Stimulated activated CD8-positive, alpha-beta memory T cell treated with anti-CD3 and anti-CD28 coated beads, Interleukin-7, amount 100 ng/mL, for 1 hour (primary cell): ENCODE data around the gene SLC16A4.
"Not testable (repeated sequence)": the region's sequence is repeated elsewhere in the genome, so short reads cannot be mapped to it uniquely, and the experiment has no call there.

ENCODE experiments used
- DNase-seq, 2 donors: peaks; one replicate each; pipeline ENCODE4 v3.0.0-alpha.2; 2020; ENCODE audit warnings: low read depth in 2 of 2

The SLC16A4 gene

DNA sequence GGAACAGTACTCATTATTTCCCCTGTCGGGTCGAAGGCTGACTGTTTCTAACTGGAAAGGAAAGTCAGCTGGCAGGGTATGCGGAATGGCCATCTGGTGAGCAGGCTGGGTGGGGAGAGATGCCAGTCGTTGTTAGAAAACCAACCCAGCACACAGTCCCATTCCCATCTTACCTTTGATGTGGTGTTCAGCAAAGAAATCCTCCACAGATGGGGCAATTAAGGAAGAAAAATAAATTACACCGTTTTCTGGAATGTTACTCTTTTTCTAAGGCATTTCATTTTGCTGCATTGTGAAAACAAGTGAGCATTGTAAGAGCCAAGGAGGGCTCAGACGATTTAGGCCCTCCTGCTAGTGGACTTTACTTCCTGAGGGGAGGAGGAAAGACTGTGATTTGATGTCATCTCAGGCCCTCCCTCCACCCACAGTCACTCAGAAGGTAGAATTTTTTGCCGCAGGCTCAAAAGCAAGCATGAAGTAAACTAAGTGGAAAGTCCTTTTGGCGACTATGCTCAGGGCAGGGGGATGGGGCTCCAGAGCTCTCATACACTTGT is at the start of gene SLC16A4:
TSS of gene SLC16A4 (minus strand) at position 335 of the 554 bp plus-strand sequence. CDS start 1,703 bp downstream, outside the sequence.
- DNase-seq, result no peak

DNA sequence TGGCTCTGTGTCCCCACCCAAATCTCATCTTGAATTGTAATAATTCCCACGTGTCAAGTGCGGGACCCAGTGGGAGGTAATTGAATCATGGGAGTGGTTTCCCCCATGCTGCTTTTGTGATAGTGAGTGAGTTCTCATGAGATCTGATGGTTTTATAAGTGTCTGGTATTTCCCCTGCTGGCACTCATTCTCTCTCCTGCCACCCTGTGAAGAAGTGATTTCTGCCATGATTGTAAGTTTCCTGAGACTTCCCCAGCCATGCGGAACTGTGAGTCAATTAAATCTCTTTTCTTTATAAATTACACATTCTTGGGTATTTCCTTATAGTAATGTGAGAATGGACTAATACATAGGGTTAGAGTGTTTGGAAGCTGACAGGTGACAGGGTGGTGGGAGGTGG is 49.0 kb upstream of the SLC16A4 start:
- DNase-seq, result not testable (repeated sequence)

DNA sequence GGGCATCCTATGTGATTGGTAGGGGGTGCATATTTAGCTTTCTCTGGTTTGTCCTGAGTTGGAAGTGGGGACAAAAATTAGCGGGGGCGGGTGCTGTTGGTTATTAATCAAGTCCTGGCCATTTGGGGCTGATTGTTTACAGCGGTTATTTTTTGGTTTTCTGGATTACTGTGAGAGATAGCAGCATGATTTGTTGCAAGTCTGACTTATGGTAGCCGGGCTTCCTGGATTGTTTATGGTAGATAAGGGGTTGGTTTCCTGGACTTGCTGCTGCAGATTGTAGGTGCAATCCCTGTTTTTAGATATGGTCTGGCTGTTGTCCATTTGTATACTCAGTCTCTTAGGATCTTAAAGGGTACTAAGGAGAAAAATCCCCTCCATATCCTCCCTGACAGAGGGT is 48.1 kb upstream of the SLC16A4 start:
- DNase-seq, result no peak

DNA sequence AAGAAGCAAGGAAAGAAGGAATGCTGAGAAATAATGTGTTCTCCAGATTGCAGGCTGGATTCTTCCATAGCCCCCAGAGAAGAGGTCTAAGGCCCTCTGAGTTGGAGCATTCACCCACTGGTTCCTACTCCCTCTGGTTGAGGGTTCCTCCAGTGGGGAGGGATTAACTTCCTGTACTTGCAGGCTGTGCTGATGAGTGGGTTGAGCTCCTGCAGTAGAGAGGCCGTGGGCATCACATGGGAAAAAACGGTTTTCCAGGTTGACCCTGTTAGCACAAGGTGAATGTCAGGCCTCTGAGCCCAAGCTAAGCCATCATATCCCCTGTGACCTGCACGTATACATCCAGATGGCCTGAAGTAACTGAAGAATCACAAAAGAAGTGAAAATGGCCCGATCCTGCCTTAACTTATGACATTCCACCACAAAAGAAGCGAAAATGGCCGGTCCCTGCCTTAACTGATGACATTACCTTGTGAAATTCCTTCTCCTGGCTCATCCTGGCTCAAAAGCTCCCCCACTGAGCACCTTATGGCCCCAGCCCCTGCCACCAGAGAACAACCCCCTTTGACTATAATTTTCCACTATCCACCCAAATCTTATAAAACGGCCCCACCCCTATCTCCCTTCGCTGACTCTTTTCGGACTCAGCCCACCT is 46.9 kb upstream of the SLC16A4 start:
- not testable (repeated sequence) for DNase-seq

DNA sequence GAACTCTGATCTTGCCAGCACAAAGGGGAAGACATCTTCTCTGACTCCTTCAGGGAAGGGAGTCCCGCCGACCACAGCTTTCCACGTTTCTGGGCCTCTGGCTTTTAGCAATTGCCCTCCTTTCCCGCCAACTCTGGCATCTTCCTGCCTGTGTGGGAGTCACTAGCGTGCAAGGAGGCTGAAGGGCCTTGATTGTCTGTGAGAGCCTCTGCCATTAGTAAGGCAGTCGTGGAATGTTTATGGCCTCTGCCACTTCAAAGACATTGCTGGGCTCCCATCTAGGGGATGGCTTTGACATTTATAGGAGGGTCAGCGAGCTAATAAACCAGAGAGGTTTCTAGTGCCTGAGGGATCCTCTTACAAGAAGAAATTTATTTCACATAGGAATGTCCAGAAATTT is 45.8 kb upstream of the SLC16A4 start:
- no peak for DNase-seq

DNA sequence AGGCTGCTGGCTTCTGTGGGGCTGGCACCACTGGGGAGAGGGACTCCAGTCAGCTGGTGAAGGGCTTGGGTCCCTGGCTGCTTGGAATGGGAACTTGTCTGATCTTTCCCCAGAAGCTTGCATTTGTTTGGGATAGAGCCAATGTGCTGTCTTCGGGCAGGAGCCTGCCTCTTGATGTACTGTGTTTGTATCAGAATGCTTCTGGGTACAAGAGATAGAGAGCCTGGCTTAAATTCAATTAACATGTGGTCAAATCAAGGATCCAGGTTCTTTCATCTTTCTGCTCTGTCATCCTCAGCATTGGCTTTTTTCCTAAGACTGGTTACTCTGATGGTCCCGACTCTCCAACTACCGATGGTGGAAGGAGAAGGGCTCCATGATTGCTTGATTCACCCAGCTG is 44.1 kb upstream of the SLC16A4 start:
- DNase-seq, result no peak

DNA sequence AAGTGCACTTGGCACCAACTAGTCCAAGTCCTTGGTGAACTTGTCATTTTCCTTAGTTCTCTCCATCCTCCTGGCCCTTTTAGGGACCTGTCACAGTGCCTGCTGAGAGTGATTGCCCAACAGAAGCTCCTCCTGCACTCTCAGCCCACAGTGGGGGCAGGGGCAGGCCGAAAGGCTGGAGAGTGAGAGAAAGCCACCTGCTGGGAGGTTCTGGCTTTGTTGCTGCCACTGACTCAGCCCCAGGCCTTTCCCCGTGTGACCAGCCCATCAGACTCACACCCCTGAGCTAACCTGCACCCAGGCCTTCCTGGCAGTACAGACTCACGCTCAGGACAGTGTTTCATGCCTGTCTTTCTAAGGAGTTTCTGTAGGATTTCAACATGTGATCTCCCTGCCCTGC is 43.0 kb upstream of the SLC16A4 start:
- DNase-seq, result no peak

DNA sequence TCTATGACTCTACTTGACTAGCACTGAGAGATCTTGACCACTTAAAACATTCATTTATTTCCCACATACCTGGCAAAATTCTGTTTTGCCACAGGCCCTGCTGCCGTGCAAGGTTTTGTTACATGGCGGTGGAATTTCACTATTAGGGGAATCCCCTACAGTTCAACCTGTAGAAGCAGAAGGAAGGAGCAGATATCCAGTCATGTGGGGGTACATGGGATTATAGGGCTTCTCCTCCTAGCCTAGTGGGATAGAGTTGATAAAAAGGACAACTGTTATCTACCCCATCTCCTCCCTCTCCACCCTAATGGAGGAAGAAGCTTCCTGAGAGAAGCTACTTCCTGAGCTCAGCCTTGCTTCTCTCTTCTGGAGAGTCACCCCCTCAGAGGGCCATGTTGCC is 42.4 kb upstream of the SLC16A4 start:
- no peak for DNase-seq

DNA sequence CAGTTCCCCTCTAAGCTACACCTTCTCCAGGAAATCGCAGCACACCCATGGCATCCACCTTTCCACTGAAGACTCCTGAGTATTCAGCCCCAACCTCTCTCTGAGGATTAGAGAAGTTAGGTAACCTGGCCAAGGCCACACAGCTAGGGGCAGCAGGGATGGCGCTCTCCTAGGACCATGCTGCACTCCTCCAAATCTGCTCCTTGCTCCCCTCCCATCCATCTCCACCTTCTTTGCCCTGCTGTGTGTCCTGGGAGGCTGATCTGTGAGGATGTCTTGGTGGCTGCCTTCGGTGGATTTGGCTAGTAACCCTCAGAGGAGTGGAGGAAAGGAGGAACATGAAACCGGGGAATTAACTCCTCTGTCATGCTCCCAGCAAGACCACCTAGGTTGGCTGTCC is 40.1 kb upstream of the SLC16A4 start:
- DNase-seq, result no peak

DNA sequence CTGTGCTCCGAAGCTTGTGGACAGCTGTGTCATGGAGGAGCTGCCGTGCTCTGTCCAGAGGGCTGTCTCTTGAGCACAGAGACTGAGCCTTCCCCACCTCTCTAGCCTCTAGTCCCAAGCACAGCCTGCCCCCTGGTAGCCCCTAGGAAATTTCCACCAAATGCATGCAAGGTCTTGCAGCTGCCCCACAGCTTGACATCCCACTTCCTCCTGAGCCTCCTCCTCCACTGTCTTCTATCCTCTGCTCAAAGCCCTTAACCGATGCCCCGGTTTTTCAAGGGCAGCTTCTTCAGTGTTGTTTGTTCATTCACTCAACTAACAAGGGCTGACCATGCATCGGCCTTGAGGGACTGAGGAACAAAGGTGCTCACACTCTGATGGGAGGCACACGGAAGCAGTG is 39.5 kb upstream of the SLC16A4 start:
- no peak for DNase-seq

DNA sequence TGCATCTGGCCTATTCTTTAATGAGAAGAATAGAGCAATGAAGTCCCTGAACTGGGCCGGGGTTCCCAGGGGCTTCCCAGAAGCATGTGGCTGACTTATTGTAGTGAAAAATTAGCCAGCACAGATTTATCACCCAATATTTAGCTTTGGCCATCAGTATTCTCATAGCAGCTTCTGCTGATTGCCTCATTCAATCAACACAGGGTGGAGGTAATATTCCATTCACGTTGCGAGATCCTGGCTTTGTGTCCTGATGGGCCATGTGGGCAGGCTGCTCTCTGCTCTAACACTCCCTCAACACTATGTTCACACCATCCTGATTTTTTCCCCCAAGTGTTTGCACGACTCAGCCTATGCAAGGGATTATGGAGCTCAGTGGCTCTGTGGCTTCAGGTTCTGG is 38.1 kb upstream of the SLC16A4 start:
- DNase-seq, result no peak

DNA sequence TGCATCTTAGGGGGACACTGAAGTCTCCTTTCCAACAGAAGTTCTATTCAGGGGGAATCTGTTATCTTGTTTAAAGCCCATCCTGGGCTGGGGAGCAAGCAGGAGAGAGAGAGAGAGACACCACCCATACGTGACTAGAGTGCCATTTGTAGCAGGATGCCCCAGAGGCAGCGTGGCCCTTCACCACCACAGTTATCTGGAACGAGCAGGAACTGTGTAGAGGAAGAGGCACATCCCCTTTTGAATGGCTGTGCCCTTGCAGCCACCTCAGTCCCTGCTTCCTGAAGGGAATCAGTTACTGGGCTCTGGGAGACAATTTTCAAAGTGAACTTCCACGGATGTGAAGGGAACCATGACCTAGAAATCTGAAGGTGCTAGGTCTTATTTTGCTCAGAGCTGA is 36.0 kb upstream of the SLC16A4 start:
- DNase-seq, result no peak

DNA sequence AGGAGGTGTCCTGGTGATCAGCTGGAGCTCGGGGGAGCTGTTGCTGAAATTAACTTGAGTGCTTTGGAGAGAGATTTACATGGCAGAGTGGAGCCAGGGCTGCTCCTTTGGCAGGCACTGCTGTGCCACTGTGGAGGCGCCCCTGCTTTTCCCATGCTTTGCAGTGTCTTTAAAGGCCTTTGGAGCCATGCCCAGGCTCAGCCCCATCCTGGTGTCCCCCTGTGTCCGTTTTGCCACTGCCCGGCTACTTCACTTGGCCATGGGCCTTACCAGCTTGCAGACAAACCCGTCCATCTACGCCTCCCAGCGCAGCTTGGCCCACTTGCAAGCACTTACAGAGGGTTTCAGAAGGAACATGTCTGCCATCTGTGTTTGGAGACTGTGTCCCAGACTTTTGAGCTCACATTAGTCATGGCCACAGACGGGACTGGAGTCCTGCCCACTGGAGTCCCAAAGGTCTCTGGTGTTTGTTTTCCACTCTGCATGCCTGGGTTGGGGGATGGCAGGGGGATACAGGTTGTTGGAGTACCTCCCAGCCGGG is 34.9 kb upstream of the SLC16A4 start:
- no peak for DNase-seq

DNA sequence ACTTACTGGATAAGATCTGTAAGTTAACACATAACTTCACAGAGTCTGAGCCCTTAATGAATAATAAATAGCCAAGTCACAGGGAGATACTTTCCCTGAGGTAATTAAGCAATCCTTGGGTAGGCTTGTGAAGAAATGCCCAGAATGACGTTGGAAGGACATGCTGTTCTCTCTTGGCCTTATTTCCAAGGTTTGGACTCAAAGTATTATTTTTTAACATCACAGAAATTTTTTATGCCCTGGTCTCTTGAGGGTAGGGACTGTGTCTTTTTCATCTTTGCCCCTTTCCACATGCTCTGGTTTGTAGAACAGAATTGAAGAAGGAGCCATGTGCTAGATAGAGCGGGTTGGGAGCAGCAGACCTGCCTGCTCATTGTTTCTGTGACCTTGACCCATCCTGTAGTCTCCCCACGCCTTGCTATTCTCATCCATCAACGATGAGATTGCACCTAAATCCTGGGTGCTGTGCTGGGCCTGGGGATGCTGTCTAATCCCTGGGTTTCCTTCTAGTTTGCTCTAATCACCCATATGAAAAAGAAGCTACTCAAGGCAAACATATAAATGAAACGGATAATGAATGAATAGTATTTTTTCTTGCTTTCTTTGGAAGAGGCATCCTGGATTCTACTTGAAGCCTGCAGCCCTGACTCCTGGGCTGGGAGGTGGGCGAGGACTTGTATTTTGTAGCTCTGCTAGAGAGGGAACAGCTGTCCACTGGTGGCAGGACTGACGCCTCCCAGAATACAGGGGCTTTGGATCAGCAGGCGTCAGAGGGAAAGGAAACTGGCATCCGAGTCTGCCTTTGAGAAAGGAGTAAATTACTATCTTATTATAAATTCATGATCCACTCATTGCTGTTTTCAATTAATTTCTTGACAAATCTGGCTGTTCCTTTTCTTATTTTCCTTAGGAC is 34.1 kb upstream of the SLC16A4 start:
- no peak for DNase-seq

DNA sequence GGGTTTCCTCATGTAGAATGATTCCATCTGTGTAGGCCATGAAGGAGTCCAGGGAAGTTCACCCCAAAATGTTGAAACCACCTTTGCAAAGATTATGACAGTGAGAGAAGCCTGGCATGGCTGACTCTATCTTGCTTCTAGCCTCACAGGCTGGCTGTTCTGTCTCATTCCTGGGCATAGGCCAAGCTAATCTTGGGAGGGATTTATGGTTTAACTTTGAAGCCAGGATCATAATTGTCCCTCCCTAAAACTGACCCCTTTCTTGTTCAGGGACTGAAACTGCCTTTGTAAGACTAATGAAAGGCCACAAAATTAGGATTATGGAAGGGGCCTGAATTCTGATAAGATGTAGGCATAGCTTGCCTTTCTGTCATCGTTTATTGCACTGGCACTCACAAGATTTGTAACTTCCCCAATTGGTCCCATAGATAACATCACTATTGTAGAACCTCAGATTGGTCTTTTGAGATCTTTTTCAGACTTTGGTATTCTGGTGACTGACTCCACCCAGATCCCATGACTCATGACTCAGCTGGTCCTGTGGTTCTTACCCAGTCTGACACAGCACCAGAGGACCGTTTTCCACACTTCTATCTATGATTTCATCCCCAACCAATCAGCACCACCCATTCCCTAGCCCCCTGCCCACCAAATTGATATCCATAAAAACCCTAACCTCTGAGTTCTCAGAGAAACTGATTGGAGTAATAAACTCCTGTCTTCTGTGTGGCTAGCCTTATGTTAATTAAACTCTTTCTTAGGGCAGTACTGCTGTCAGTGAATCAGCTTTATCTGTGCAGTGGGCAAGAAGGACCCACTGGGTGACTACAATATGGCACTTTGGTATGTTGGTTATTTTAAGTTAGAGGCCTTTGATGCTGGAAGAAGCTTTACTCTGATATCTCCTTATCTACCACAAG is 30.3 kb upstream of the SLC16A4 start:
- no peak for DNase-seq

DNA sequence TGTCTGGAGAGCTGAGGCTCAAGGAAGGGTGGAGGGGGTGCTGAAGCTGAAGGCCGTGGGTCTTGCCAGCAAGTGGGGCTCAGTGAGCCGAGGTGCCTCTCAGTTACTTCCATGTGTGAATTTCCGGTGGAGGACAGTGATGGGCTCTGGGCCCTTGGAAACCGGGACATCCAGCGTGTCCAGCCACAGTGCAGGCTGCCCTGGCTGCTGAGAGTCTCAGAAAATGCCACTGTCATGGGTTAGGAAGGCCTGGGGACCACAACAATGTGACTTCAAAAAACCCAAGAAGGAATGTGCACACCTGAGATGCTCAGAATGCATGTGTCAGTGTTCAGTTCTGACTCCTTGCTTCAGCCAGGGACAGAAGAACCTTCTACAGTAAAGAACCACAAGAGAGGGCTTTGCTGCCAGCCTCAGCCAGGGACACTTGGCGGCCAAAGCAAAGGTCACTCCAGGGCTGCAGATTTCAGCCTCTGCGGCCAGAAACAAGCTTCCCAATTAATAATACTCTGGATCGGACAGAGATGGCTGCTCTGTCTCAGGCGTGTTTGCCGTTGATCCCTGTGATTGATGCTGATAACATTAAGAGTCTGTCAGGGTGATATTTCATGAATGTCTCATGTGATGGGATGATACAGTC is 29.3 kb upstream of the SLC16A4 start:
- DNase-seq, result no peak

DNA sequence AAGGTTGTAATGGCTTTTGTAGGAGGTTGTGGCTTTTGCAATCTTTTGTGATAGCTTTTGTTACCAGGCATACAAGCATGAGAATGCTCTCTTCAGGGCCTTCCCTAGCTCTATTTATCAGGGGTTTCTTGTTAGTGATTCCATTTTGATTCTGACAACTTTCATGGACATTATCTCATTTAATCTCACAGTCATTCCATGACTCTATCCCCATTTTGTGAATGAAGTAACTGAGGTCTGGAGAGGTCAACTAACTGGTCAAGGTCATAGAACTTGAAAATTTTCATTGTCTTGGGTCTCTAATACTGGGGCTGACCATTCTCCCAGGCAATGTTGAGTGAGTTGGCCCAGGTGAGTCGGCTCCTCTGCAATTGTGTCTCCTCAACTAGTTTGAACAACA is 27.9 kb upstream of the SLC16A4 start:
- no peak for DNase-seq

DNA sequence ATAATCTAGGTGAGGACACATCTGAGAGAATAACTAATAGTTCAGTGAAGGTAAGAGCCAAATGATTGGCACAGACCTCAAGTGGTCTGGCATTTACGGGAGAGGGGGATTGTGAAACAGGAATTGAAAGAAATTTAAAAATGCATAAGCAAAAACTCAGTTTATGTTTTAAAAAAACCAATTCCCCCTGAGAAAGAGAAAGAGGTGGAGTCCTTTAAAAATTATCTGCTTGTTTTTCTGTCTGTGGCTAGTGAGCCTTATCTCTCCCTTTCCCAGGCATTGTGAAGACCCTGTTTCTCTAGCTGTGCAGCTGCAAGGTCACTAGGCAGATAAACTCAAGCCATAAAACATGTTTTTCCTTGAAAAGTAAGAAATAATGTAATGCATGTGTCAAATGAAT is 22.2 kb upstream of the SLC16A4 start:
- DNase-seq, result not testable (repeated sequence)

DNA sequence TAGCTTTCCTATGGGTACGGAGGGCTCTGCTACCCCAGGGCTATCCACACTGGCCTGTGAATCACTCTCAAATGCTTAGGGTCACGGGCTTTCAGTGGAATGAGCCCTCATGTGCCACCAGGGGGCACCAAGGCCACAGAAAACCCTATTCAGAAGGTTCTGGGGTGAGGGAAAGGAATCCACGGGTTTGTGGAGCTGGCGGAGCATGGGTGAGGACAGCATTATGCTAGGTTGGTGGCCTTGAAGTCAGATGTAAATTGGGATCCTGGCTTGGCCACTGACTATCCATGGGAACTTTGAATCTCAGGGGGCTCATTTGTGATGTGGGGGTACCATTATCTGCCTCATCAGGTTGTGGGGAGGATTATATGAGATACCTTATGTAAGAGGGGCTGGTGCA is 21.8 kb upstream of the SLC16A4 start:
- peak; percentile 20 to 32 for DNase-seq

DNA sequence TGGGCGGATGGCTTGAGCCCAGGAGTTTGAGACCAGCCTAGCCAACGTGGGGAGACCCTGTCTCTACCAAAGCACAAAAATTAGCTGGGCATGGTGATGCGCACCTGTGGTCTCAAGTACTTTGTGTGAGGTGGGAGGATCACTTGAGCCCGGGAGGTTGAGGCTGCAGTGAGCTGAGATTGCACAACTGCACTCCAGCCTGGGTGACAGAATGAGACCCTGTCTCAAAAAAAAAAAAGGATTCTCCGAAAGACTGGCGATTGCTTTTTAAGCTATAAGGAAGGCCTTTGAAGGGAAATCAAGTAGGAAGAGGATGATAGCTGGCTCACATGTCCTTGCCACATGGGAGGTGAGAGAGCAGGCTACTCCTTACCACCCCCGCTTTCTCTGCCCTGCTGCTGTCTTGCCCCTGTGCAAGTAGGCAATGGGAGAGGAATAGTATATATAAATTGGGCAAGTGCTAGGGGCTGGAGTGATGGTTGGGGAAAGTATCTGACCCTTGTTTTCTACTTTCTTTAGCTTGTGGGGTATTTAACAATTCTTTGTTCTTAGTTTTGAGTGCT is 20.4 kb upstream of the SLC16A4 start:
- DNase-seq, result no peak

DNA sequence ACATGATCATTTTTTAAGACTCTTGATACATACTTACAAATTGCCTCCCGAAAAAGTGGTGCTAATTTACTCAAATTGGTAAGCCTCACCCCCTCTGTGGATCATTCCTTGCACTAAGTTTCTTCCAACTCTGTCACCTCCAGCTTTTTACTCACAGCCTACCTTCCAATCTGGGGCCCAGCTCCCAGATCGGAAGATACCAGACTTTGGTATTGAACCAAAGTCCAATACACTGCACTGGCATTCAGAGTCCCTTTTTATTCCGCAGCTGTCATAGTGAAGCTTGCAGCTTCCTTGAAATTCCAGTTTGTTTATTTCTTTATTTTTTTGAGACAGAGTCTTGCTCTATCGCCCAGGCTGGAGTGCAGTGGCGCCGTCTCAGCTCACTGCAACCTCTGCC is 18.5 kb upstream of the SLC16A4 start:
- DNase-seq, result no peak
